Stimulated activated CD4-positive, alpha-beta T cell treated with anti-CD3 and anti-CD28 coated beads, TNF-alpha, amount 100 ng/mL, for 24 hours (primary cell): ENCODE data around the gene IL17B.

ENCODE experiments used
- DNase-seq, 3 experiments: peaks; one replicate each; pipeline ENCODE4 v3.0.0-alpha.2; 2020; ENCODE audit warnings: low read depth in 3 of 3

IL17B gene

DNA sequence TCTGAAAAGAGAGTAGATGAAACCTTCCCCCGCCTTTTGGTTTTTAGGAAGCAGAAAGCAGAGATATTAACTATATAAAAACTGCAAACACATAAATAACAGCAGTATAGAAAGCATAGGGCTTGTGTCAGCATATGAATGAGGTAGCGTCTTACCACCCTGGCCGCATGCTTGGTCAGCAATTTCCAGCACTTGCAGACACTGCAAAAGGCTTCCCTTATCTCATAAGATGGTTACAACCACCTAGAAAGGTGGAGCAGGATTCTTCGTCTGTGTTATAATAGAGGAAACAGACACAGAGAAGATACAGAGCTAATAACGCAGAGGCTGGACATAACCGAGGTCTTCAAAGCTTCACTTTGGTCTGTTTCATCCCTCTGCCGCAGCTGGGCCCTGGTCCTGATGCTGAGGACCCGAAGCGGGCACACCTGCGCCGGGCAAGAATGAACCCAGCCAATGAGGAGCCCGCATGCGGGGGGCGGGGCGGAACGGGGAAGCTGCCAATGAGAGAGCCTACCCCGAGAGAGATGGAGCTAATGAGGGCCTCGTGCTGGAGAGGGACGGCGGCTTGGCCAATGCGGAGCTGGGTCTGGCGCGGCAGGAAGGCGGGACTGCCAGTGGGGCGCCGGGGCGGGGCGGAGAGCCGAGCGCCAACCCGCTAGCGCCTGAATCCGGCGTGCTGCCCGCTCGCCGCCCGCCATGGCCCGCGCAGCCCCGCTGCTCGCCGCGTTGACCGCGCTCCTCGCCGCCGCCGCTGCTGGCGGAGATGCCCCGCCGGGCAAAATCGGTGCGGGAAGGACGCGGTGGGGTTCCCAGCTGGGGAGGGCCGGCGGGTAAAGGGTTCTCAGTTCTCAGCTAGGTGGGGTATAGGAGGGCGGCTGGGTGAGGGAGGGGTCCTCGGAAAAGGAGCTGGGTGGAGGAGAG is 21.5 kb downstream of the IL17B start, which contains the start of gene PCYOX1L:
Gene PCYOX1L (plus strand): TSS at position 677 of the 924 bp plus-strand sequence. CDS start 23 bp downstream, at position 700.
- DNase-seq: peak; percentile 96 to 98 (median 98)

DNA sequence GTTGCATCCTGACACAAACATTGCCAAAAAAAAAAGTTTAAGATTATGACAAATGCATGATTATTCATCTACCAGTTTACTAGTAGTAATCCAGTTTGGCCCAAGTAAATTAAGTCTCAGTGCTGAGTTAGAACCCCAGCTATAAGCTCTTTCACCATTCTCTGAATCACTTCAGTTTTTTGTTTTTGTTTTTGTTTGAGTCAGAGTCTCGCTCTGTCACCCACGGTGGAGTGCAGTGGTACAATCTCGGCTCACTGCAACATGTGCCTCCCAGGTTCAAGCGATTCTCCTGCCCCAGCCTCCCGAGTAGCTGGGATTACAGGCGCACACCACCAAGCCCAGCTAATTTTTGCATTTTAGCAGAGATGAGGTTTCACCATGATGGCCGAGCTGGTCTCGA is 22.7 kb downstream of the IL17B start:
- DNase-seq: no peak

DNA sequence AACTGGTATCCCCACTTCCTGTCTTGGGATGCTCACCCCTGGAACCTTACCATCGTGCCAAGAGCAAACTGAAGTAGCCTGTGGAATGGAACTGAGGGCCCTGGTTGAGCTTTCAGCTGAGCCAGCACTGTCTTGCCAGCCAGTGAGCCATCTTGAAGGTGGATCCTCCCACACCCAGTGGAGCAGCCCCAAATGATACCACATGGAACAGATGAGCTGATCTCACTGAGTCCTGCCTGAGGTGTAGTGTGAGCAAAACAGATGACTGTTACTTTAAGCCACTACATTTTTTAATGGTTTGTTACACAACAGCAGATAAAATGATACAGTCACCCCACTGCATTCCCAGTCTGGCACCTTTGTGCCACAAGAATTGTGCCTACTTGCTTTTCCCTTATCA is 23.4 kb downstream of the IL17B start:
- DNase-seq: no peak

- no peak for DNase-seq
Measured at GRCh38 chr5:149353911-149354310, 25.2 kb downstream of the IL17B start.

DNA sequence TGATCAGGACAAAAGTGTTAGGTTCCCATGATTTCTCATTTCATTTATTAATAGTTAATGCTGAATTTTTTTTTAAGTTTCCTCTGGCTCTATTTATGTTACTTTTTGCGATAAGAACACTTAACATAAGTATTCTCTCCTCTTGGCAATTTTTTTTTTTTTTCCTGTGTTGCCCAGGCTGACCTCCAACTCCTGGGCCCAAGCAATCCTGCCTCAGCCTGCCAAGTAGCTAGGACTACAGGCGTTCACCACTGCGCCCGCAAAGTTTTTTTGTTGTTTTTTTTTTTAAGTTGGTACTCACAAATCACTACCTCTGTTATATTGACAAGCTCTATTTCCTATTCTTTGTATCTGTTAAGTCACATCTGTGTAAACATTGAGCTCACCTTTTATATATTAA is 26.9 kb downstream of the IL17B start:
- DNase-seq: no peak

- DNase-seq: no peak
Measured at GRCh38 chr5:149349382-149349781, 29.7 kb downstream of the IL17B start.

GRCh38 chr5:149348518-149348917 is 30.6 kb downstream of the IL17B start:
- no peak for DNase-seq

DNA sequence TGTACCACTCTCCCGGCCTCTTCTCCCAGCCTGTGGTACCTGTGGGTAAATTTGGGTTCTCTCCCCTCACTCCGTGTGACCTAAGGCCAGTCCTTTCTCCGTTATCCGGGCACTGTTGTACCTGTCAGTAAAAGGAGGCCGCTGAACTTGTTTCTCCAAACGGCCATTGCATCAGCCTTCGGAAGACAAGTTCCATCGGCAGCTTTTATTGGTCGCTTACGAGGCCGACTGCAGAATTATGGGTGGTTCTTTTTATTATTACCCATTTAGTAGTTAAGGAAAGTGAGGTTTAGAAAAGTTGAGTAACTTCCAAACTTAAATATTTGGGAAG is 33.2 kb downstream of the IL17B start:
- no peak for DNase-seq

GRCh38 chr5:149345147-149345891 is 33.8 kb downstream of the IL17B start, which contains the start of gene GRPEL2:
TSS of gene GRPEL2 (plus strand) at chr5:149345499. CDS start at chr5:149345540, 41 bp downstream.
- peak; percentile 89 to 95 (median 94) for DNase-seq

DNA sequence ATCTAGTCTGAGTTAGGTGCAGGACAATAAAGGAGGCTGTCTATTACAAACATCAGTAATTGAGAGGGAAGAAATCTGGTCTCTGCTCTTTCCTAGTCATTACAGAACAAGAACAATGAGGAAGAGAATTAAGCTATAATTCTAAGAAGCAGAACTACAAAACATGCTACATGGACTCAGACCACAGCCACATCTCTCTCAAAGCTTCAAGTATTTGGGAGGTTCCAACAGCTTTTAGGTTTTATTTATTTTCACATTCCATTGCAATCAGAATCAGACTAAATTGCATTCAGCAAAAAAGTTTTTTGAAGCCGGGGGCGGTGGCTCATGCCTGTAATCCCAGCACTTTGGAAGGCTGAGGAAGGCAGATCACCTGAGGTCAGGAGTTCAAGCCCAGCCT is 34.9 kb downstream of the IL17B start:
- DNase-seq: no peak

- no peak for DNase-seq
Measured at GRCh38 chr5:149341876-149342275, 37.2 kb downstream of the IL17B start.

- no peak for DNase-seq
Measured at GRCh38 chr5:149340920-149341319, 38.2 kb downstream of the IL17B start.

- no peak for DNase-seq
Measured at GRCh38 chr5:149338364-149338763, 40.7 kb downstream of the IL17B start.

- DNase-seq: no peak
Measured at GRCh38 chr5:149337736-149338135, 41.4 kb downstream of the IL17B start.

DNA sequence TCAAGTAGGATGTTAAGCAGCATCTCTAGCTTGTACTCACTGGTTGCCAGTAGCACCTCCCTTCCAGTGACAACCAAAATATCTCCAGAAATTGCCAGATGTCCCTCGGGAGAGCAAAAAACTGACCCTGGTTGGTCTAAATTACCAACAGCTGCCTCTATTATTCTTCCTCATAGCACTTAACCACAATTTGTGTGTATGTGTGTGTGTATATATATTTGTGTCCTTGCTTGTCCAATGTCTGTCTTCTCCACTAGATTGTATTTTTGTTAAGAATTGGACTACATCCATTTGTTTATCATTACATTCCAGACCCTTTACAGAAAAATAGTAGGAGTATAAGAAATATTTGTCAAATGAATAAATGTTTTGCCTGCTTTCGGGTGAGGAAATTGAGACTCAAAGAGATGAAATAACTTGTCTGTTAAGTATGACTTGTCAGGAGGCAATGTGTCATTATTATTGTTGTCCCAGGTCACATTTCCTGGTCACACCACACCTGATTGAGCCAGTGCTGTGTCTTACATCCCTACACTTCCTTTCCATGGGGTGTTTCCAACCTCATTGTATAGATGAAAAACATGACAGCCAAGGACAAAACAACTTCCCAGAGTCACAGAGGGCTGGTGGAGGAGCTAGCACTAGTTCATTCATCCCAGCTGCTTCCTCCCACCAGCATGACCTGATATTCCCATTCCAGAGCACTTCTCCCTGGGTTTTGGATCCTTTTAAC is 45.2 kb downstream of the IL17B start:
- no peak for DNase-seq

- no peak for DNase-seq
Measured at GRCh38 chr5:149328177-149328576, 50.9 kb downstream of the IL17B start.

- no peak for DNase-seq
Measured at GRCh38 chr5:149326611-149327010, 52.5 kb downstream of the IL17B start.

DNA sequence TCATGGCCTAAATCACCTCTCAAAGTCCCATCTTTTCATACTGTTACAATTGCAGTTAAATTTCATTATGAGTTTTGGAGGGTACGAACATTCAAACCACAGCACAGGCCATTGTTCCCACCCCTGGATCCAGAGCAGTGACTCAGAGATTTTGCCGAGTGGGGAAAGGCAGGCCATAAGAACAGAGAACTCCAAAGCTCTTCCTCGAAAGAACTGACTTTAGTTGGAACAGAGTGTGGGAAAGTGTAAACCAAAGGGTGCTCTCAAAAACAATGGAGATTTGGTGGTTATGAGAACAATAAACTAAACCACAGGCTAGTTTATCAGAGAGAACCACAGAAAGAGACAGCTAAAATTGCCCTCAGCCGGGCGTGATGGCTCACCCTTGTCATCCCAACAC is 53.2 kb downstream of the IL17B start:
- no peak for DNase-seq

- no peak for DNase-seq
Measured at GRCh38 chr5:149325166-149325735, 53.8 kb downstream of the IL17B start.

DNA sequence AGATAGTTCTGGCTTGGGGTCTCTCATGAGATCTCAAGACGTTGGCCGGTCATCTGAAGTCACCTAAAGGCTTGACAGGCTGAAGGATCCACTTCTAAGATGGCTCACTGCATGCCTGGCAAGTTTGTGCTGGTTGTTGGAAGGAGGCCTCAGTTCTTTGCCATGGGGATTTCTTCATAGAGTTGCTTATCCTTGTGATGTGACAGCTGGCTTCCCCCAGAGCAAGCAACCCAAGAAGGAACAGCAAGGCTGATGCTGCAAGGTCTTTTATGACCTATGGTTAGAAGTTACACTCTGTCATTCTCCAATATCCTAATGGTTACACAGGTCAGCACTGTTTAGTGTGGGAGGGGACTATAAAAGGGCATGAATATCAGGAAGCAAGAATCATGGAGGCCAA is 54.5 kb downstream of the IL17B start:
- DNase-seq: no peak
